Smooth muscle cell (in vitro differentiated cells): ENCODE data around the gene DLG5. TPM values are rescaled to one million over a fixed set of nuclear protein-coding genes. Genes with fewer than 3 reads are reported as not detected.

Experiments
- DNase-seq: peaks from one replicate; lab custom pipeline; 2025; ENCODE audit not compliant: unreplicated experiment; lab: John Stamatoyannopoulos, UW
- H2AFZ ChIP-seq: fragments of 200-600 bp; sonication (generic); 2 replicates; pipeline ENCODE4 v1.6.0; 2016; ENCODE audit warnings: antibody characterized with exemption, low read depth, mild to moderate bottlenecking
- H3F3A ChIP-seq: fragments of 200-600 bp; sonication (generic); 2 replicates; pipeline ENCODE4 v1.6.0; 2017; ENCODE audit warnings: antibody characterized with exemption, low read depth
- H3K27ac ChIP-seq: fragments of 200-600 bp; sonication (generic); 2 replicates; pipeline ENCODE4 v1.5.1; 2016; ENCODE audit warnings: low read depth, mild to moderate bottlenecking
- H3K27me3 ChIP-seq: fragments of 200-600 bp; sonication (generic); 2 replicates; pipeline ENCODE4 v1.6.1; 2016; ENCODE audit warnings: low read depth, mild to moderate bottlenecking
- H3K36me3 ChIP-seq: fragments of 200-600 bp; sonication (generic); 2 replicates; pipeline ENCODE4 v1.5.1; 2016; ENCODE audit warnings: low read depth
- H3K4me1 ChIP-seq: fragments of 200-600 bp; sonication (generic); 2 replicates; pipeline ENCODE4 v1.5.1; 2016; ENCODE audit warnings: low read depth
- H3K4me2 ChIP-seq: fragments of 200-600 bp; sonication (generic); 2 replicates; pipeline ENCODE4 v1.6.0; 2016; ENCODE audit warnings: mild to moderate bottlenecking
- H3K4me3 ChIP-seq: fragments of 200-600 bp; sonication (generic); 2 replicates; pipeline ENCODE4 v1.5.1; 2016; ENCODE audit warnings: mild to moderate bottlenecking
- H3K79me2 ChIP-seq: fragments of 200-600 bp; sonication (generic); 2 replicates; pipeline ENCODE4 v1.6.0; 2016; ENCODE audit warnings: low read depth, mild to moderate bottlenecking
- H3K9ac ChIP-seq: fragments of 200-600 bp; sonication (generic); 2 replicates; pipeline ENCODE4 v1.6.0; 2016; ENCODE audit warnings: low read depth
- H3K9me3 ChIP-seq: fragments of 200-600 bp; sonication (generic); replicated peaks from 2 replicates; pipeline ENCODE4 v1.5.1; 2016; ENCODE audit warnings: low read depth
- H4K20me1 ChIP-seq: fragments of 200-600 bp; sonication (generic); 2 replicates; pipeline ENCODE4 v1.6.0; 2016; ENCODE audit warnings: low read depth
- CTCF ChIP-seq: fragments of 200-600 bp; sonication (generic); IDR thresholded peaks from 2 replicates; pipeline ENCODE4 v1.5.1; 2017; ENCODE audit warnings: borderline replicate concordance, mild to moderate bottlenecking, antibody characterized with exemption; ENCODE audit not compliant: insufficient read depth, poor library complexity, severe bottlenecking
- WGBS: methylation state at CpG from one replicate; pipeline ENCODE4 v1.1.7; 2016; ENCODE audit warnings: low lambda C conversion rate; 5-methylcytosine and 5-hydroxymethylcytosine counted together
- polyA plus RNA-seq: library from polyadenylated mRNA; unstranded; fragments of >200 nt; fragmentation: Nextera tagmentation; extraction: Ambion mirVana; gene quantifications from 2 replicates; pipeline ENCODE4 v1.2.1, GENCODE V29; 2016
- total RNA-seq: library from RNA; depleted of rRNA; stranded (reverse); fragments of >200 nt; gene quantifications from 2 replicates; pipeline ENCODE4 v1.2.3, GENCODE V29; 2014

Gene DLG5
- total and polyA plus RNA-seq, 2 experiments from 2014 or later: 11.3 to 21.8 TPM

- Histone ChIP-seq H3K27me3 (no peaks in the 10 kb centered on the region), H3K27ac (no peak overlapping the region), H3K79me2 (no peaks in the 10 kb centered on the region), H3F3A (no peaks in the 10 kb centered on the region), H3K4me3 (no peak overlapping the region), H3K4me1 (no peaks in the 10 kb centered on the region), H3K9me3 (no peaks in the 10 kb centered on the region), H3K36me3 (no peaks in the 10 kb centered on the region), H3K4me2 (no peak overlapping the region), H4K20me1 (no peaks in the 10 kb centered on the region), H2AFZ (no peak overlapping the region), H3K9ac (no peak overlapping the region)
- no peak for TF ChIP-seq CTCF
- no peak for DNase-seq
- WGBS: 86% methylated on average over 7 of the region's 7 CpGs
Observed at GRCh38 chr10:77791506-77791905, 135.0 kb downstream of the DLG5 start.

GRCh38 chr10:77789861-77790260, 136.7 kb downstream of the DLG5 start:
- H2AFZ ChIP-seq: no peak overlapping the region
- no peaks in the 10 kb centered on the region for H3K36me3 ChIP-seq
- no peaks in the 10 kb centered on the region for H3K4me1 ChIP-seq
- H3K4me3 ChIP-seq: no peak overlapping the region
- H3F3A ChIP-seq: no peaks in the 10 kb centered on the region
- H3K27ac ChIP-seq: no peak overlapping the region
- no peaks in the 10 kb centered on the region for H3K79me2 ChIP-seq
- no peak for TF ChIP-seq CTCF
- no peaks in the 10 kb centered on the region for H3K27me3 ChIP-seq
- no peak for DNase-seq
- no peaks in the 10 kb centered on the region for H4K20me1 ChIP-seq
- H3K9ac ChIP-seq: no peak overlapping the region
- WGBS: 98% methylated on average over 7 of the region's 7 CpGs
- H3K4me2 ChIP-seq: no peak overlapping the region
- no peaks in the 10 kb centered on the region for H3K9me3 ChIP-seq

GRCh38 chr10:77789016-77789415, 137.5 kb downstream of the DLG5 start:
- H3K9ac ChIP-seq: no peak overlapping the region
- H3K4me2 ChIP-seq: no peak overlapping the region
- no peaks in the 10 kb centered on the region for H3F3A ChIP-seq
- 98% methylated on average over 5 of the region's 5 CpGs for WGBS
- no peaks in the 10 kb centered on the region for H3K9me3 ChIP-seq
- H3K36me3 ChIP-seq: no peaks in the 10 kb centered on the region
- H3K27me3 ChIP-seq: no peaks in the 10 kb centered on the region
- no peak overlapping the region for H3K27ac ChIP-seq
- no peaks in the 10 kb centered on the region for H4K20me1 ChIP-seq
- no peak for TF ChIP-seq CTCF
- no peak overlapping the region for H3K4me3 ChIP-seq
- no peaks in the 10 kb centered on the region for H3K4me1 ChIP-seq
- DNase-seq: no peak
- H2AFZ ChIP-seq: no peak overlapping the region
- no peaks in the 10 kb centered on the region for H3K79me2 ChIP-seq

- 95% methylated on average over 11 of the region's 11 CpGs for WGBS
- Histone ChIP-seq H3K36me3 (no peaks in the 10 kb centered on the region), H2AFZ (no peak overlapping the region), H3K9ac (no peak overlapping the region), H3K79me2 (no peaks in the 10 kb centered on the region), H3K27me3 (no peaks in the 10 kb centered on the region), H3F3A (no peaks in the 10 kb centered on the region), H3K27ac (no peak overlapping the region), H3K4me1 (no peaks in the 10 kb centered on the region), H3K4me2 (no peak overlapping the region), H3K9me3 (no peaks in the 10 kb centered on the region), H3K4me3 (no peak overlapping the region), H4K20me1 (no peaks in the 10 kb centered on the region)
- TF ChIP-seq CTCF: no peak
- no peak for DNase-seq
Observed at GRCh38 chr10:77788496-77789010, 138.0 kb downstream of the DLG5 start.
